Astrocyte of the hippocampus (primary cell): ENCODE results near the gene NES.
"Not testable (repeated sequence)": the region's sequence is repeated elsewhere in the genome, so short reads cannot be mapped to it uniquely, and the experiment has no call there.

Experiments used
- DNase-seq: peaks from one replicate; pipeline ENCODE4 v3.0.0; 2011; ENCODE audit warnings: low read depth, low spot score

NES gene

DNA sequence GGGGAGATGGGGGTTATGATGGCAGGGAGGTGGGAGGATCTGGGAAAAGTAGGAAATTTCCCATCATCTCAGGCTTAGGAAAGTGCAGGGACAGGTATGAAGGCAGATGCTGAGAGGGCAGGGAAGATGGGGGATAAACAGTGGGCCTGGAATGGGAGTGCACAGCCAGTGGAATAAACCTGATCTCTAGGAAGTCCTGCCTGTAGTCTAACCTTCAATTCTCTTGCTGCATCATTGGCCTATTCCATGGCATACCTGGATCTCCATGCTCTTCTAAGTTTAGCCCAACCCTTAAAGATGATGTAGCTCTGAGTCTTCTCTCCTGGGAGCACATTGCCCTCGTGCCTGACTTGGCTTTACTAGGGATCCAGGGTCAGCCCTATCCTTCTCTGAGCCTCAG is 32.6 kb downstream of the NES start:
- no peak for DNase-seq

DNA sequence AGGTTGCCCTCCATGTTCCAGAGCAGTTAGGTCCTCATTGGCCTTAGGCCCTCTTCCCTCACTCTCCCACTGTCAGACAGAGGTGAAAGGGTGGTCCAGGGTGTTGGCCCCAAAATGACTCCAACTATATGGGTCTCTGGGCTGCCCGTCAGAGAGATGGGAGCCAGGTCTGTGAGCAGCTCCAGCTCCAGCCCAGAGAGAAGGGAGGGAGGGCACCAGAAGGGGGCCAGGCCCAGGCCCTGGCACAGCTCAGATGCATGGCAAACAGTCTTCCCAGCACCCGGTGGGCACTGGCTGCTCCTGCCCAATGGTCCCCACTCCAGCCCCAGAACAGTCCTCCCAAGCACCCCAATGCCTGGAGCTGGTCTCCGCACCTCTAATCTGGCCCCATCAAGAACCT is 33.1 kb downstream of the NES start:
- DNase-seq: no peak

DNA sequence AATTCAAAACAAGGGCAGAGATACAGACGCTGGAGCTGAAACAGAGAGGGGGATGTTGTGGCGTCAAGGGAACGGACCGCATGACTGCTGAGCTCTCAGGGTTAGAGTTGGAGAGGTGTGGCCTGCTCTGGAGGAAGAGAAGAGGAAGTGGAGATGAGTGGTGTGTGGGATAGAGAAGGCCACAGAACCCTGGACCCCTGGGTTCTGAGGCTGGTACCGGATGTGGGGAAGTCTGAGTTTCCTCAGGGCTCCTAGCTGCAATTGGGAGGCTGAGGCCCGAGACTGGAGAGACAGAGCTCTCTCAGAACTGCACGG is 33.5 kb downstream of the NES start:
- no peak for DNase-seq

DNA sequence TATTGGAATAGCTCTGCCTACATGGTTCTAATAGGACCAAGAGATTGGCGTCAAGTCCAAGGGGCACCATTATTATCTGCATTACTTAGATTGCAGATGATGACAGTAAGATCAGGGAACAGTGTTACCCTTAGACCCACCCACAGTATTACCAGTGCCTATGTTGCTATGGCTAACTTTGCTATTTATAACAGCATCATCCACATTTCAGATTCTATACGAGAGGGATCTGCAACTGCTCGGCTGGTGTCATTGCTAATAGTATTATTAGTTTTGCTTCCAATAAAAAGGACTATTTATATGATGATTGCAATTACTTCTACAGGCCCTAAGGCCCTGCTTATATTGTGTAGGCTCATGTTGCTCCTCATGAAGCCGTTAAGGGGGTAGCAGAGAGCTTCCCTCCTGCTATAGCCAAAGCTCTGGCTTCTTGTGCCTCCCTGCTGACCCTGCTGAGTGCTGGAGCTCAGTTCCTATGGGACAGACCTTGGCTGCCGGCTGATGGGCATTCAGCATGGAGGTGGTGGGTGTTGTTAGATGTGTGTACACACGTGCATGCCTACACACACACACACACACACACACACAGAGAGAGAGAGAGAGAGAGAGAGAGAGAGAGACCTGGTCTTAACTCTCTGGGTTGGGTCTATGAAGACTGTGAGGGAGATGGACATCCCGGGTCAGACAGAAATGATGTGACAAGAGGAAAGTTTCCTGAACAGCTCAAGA is 34.0 kb downstream of the NES start:
- no peak for DNase-seq

DNA sequence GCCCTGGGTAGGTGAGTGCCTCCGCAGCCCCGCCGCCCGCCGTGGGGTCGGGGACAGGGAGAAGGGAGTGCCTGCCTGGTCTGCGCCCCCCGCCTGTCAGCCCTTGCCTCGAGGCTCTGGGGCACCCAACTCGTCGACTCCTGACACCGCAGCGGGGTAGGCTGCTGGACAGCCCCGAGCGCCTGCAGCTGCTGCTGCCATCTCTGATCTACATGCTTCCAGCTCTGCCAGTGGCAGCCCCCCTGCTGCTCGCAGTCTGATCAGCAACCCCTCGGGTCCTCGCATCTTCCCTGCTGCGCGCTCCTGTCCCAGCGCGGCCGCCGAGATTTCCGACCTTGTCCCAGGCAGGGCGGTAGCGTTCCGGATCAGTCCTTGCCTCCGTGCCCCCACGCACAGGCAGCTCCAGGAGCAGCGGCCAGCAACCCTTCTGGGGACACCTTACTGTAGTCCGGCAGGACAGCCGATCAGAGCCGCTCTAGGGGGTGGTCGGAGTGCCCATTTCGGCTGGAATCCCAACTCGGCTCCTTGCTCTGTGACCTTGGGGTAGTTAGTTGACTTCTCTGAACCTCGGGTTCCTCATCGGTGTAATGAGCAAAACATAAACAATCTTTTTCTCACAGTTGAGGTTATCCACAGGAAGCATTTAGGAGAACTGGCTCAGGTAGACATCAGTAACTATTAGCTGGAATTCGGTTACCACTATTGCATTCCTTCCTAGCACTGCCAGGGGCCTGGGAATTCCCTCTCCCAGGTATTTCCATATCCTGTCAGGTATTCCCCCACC is 34.8 kb downstream of the NES start:
- DNase-seq: no peak

DNA sequence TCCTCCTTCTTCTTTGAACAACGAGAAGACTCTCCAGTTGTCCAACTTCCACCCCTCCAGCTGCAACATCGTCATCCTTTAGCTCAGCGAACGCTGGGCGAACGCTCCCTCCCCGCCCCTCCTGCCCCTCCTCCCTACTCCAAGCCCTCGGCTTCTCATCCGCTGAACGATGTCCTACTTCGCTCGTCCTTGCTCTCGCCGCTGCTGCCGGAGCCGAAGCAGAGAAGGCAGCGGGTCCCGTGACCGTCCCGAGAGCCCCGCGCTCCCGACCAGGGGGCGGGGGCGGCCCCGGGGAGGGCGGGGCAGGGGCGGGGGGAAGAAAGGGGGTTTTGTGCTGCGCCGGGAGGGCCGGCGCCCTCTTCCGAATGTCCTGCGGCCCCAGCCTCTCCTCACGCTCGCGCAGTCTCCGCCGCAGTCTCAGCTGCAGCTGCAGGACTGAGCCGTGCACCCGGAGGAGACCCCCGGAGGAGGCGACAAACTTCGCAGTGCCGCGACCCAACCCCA is 35.4 kb downstream of the NES start, which contains the start of gene BCAN:
Gene BCAN (plus strand): TSS at position 357 of the 504 bp plus-strand sequence. CDS start 3,938 bp downstream, outside the sequence.
- DNase-seq: peak; percentile 44

DNA sequence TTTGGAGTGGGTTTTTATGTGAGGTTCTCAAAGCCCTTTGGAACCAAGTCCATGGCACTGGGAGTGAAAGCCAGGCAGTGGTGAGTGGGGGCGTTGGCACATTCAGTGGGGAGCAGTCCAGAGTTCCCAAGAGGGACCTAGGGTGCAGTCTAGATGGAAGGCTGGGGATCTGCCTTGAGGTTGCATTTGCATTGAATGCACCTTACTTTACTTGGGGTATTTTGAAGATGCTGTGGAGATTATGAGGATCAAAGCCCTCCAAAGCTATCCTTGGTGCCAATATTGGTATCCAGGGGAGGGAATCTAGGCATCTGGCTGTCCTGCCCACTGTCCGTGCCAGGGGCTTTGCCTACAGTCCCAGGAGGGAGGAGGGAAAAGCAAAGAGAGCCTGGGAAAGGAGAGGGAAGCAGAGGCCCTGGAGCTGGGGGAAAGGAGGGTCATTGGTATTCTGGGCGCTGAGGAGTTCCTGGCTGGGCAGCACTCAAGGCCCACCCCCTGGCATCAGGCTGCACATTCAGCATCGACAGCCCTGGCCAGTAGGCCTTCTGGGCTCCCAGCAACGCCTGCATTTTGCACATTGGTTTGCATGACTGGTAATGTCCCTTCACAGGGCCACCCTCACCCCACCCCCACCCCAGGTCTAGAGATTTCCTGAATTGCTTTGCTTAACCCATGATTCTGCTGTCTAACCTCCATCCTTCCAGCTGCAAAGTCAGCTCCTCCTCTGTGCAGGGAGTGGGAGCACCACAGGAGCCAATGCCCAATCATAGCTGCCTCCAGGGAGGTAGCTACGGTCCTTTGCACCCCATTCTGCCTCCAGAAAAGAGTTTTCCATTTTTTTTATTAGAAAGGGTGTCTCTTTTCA is 36.1 kb downstream of the NES start:
- DNase-seq: no peak

DNA sequence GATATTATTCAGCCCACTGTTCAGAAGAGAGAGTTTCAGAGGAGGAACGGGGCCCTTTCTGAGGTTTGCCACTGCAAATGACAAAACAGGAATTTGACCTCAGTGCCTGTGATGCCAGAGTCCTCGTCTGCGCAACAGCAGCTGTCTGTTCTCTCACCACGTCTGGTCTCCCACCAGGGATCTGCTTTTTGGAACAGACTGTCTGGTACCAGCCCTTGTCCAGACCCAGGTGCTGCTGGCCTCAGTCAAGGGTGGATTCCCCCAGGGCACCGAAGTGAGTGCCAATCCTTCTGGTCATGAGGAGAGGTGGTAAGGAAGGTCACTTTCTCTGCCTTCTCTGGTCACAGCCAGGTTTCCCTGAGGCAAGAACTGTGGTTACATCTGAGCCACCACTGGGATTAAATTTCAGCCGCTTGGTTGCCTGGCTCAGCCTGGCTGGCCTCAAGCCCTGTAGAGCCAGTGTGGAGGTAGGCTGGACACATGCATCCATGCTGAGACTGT is 37.6 kb downstream of the NES start:
- peak; percentile 47 for DNase-seq

DNA sequence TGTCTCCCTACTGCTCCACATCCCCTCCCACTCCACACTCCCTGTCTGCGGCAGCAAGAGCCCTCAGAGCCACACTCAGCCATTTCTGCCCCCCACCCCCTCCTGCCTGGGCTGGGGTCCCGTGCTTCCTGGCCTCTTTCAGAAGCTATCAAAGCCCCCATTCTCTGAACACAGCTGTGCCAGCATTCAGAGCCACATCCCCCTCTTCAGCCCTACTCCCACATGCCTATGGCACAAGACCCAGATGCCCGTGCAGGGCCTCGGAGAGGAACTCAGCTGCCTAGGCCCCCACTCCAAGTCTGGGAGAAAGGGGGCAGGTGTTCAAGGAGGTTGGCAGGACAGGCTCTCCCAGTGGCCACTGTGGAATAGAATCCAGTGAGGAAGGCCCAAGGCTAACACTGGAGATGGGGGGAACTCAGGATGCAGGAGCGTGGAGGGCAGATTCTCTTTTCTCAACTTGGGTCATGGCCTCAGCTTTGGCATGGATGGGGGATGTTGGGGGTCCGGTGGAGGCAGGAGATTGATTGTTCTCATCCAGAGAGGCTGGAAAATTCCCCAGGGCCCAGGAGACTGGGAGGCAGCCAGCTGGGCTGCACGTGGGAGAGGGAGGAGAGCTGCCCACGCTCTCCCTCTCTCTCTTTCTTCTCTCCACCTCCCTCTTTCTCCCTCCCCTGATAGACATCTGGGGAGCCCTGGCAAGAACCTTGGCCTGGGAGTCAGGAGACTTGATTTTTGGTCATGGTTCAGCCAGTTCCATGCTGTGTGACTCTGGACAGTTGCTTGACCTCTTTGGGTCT is 38.8 kb downstream of the NES start:
- DNase-seq: no peak

DNA sequence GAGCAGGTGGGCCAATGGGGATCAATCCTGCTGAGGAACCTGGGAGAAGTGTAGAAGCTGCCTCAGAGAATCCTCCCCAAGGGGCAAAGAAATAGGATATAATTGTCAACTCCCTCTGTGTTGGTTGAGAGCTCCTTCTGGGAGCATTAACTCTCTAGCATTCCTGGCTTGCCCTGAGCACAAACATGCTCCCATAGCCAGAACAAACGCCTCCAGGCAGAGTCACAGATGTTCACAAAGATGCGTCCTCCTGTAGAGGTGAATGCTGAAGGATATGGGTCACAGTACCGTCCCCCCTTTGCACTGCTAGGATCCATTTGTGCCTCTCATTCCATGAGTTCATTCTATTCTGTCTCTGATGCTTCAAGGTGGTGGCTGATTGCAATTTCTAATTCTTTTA is 44.9 kb downstream of the NES start:
- DNase-seq: no peak

DNA sequence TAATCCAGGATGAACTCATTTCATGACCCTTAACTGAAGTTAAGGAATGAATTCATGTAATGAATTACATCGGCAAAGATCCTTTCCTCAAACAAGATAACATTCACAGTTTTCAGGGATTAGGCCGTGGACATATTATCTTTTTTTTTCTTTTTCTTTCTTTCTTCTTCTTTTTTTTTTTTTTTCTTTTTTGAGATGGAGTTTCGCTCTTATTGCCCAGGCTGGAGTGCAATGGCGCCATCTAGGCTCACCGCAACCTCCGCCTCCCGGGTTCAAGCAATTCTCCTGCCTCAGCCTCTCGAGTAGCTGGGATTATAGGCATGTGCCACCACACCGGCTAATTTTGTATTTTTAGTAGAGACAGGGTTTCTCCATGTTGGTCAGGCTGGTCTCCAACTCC is 46.1 kb downstream of the NES start:
- not testable (repeated sequence) for DNase-seq

DNA sequence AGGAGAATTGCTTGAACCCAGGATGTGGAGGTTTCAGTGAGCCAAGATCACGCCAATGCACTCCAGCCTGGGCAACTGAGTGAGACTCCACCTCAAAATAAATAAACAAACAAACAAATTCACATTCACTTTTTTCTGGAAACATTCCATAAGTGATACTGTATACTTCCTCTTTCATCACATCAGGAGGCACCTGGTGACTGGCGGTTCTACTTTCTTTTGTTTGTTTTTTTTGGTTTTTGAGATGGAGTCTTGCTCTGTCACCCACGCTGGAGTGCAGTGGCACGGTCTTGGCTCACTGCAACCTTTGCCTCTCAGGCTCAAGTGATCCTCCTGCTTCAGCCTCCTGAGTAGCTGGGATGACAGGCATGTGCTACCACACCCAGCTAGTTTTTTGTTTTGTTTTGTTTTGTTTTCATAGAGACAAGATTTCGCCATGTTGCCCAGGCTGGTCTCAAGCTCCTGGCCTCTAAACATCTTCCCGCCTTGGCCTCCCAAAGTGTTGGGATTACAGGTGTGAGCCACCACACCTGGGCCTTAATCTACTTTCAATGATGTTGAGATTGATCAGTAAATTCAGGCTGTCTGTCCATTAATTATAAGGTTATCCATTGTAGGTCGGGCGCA is 47.3 kb downstream of the NES start:
- no peak for DNase-seq

DNA sequence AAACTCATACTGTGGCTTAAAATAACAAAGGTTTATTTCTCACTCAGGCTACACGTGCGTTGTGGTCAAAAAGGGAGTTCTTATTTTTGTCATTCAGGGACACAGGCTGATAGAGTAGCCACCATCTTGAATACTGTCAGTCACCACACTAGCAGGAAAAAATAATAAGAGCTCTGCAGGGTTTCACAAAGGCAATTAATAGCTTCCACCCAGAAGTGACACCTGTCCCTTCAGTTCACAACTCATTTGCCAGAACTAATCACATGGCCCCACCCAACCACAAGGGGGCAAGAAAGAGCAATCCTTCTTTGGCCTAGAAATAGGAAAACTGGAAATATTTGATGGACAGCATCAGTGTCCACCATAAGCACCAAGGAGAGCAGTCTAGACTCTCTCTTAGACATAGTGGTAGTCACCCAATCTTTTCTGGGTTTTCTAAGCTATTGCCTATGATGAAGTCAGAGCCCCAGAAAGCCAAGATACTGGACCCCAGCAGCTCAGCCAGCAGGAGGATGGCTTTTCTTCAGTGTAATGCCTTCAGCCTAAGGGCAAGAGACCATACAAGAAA is 49.8 kb downstream of the NES start:
- peak; percentile 68 for DNase-seq

DNA sequence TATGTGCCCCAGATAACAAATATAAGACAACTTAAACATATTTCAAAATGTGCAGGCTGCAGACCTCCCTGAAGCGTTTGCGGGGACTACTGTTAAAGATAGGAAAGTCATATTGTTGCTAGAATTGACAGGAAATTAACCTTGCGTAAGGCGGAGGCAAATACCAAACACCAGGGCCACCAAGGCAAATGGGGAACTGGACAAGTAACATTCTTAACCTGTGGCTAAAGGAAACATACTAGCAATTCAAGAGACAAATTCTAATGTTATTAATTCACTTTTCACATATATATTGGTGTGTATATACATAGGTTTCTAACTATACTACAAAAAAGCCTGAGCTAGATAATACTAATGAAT is 51.1 kb downstream of the NES start:
- DNase-seq: no peak

DNA sequence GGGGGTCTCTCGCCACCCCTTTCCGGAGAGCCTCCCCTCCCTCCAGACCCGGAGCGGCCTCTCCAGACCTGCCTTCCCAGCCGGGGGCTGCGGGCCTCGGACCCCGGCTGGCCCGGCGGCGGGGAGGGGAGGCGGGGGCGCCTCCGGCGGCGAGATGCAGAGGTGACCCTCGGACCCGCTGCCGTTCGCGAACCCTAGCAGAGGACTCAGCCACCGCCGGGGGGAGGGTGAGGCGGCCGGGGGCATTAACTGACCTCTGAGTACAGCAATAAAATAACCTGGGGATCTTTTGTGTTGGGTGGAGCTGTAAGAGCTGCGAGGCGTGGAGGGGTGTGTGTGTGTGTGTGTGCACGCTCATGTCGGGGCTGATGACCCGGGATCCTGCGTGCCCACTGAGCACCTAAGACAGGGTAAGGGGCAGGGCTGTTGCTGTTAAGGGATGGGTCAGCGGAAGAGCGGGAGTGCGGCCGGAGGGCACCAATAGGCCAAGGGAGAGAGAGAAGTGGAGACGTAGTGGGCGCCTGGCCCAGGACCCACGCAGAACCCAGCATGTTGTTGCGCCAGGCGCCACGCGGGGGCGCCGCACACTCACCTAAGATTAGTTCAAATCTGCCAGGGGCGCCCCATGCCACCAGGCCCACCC is 51.6 kb downstream of the NES start:
- peak; percentile 75 for DNase-seq

DNA sequence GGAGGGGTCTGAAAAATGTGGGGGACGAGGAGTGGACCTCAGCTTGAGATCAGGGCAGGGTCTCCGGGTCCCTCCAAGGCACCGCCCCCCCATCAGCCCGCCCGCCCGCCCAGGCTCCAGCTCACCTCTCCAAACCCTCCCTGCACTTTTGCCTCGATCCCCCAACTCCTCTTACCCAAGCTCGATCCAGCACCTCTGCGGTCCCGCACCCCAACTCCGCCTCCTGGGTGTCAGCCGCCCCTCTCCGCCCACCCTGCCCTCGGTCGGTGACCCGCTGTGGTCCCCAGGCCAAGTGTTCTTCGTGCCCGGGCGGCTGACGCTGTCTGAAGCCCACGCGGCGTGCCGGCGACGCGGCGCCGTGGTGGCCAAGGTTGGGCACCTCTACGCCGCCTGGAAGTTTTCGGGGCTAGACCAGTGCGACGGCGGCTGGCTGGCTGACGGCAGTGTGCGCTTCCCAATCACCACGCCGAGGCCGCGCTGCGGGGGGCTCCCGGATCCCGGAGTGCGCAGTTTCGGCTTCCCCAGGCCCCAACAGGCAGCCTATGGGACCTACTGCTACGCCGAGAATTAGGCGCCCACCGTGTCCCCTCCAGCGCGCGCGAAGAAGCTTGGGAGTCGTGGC is 52.3 kb downstream of the NES start:
- DNase-seq: no peak

DNA sequence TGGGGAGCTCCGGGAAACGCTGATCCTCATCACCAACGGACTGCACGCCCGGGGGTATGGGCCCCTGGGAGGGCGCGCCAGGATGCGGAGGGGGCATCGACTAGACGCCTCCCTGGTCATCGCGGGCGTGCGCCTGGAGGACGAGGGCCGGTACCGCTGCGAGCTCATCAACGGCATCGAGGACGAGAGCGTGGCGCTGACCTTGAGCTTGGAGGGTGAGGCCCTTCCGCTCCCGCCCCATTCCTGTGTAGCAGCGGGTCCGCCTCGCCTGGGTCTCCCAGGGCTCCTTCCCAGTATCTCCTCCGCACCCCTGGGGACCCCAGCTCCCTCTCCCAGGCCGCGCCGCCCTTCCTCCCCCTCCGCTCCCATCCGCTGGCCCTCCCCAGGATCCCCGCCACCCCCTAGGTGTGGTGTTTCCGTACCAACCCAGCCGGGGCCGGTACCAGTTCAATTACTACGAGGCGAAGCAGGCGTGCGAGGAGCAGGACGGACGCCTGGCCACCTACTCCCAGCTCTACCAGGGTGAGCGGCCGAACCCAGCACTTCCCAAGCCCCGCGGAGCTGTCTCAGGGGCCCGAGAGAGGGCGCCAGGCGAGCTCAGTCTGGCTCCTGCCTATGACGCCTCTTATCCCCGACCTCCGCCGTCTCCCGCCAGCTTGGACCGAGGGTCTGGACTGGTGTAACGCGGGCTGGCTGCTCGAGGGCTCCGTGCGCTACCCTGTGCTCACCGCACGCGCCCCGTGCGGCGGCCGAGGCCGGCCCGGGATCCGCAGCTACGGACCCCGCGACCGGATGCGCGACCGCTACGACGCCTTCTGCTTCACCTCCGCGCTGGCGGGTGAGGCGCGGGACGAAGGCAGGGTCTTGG is 53.0 kb downstream of the NES start:
- peak; percentile 70 for DNase-seq

DNA sequence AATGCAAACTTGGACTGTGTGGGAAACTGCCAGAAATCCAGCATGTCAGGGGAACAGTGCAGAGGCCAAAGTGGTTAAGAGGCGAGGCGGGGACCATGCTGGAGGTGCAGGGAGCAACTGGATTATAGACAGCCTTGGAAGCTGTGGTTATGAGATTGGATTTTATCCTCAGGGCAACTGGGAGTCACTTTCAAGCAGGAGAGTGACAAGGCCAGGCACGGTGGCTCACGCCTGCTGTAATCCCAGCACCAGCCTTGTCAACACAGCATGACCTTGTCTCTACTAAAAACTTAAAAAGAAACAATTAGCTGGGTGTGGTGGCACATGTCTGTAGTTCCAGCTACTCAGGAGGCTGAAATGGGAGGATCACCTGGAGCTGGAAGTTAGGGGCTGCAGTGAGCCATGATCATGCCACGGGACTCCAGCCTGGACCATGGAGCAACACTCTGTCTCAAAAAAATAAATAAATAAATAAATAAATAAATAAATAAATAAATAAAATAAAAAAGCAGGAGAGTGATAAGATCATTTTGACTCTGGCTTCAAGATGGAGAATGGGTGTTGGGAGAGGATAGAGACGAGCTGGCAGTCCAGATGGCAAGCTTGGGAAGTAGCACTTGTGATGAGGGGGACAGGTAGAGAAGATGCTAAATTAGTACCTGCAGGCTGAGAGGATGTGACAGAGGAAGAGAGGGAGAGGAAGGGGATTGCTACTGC is 54.5 kb downstream of the NES start:
- no peak for DNase-seq
